ENCODE measurements around the gene SF1. TPM values are rescaled to one million over a fixed set of nuclear protein-coding genes. Genes with fewer than 3 reads are reported as not detected.
A peak's percentile ranks its signal among the peaks of the same experiment; 100 is the strongest.

SF1 gene
- total RNA-seq, 2 donors from 2014 or later: 331 to 399 TPM

- no peak overlapping the region for H3K27ac Mint-ChIP-seq
These were observed 20.6 kb downstream of the SF1 start for GRCh38 chr11:64757549-64758329.

DNA sequence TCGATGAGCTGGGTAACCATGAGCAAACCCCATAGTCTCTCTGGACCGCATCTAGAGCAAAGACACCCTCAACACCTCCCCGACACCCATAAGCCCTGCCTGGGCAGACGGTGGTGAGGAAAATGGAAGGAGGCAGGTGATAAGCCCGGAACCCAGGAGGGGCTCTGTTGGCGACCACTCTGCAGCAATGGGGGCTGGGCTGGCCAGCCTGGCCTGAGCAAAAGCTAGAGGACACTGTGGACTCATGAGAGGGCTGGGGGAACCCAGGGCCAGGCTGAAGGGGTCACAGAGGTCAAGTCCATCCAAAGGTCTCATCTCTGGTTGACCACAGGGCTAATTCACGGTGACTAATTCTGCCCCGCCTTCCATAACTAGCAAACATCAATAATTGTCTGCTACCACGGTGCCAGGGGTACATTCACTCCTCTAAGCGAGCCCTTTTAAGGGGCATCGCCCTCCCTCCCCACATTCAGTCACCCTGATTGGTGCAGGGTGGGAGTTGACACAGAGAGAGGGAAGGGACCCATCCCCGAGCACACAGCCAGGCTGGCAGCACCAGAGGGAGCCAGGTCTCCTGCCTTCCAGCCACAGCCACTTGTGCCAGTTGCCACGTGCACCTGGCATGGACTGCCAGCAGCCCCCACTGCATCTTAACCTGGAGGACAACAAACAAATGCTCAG lies 22.5 kb downstream of the SF1 start:
- DNase-seq: peak; percentile 41
- Histone ChIP-seq H3K9ac (ENCODE audit: extremely low read depth, low read length, poor library complexity, severe bottlenecking) (no peak overlapping the region), H3K4me3 (ENCODE audit: low read length) (no peak overlapping the region), H3K27ac (ENCODE audit: low read depth, low read length) (no peak overlapping the region), H3K36me3 (ENCODE audit: control insufficient read depth, insufficient read depth, low read length) (no peaks in the 10 kb centered on the region), H3K4me1 (ENCODE audit: control insufficient read depth, insufficient read depth, low read length) (peaks cover 3% of the 10 kb centered on the region), H3K9me3 (ENCODE audit: control insufficient read depth, low read length) (no peaks in the 10 kb centered on the region), H3K27me3 (ENCODE audit: control insufficient read depth, insufficient read depth, low read length, poor library complexity, severe bottlenecking) (no peaks in the 10 kb centered on the region)
- Mint-ChIP-seq H3K27me3 (ENCODE audit: insufficient read depth) (no peaks in the 10 kb centered on the region), H3K9me3 (no peaks in the 10 kb centered on the region), H3K27ac (no peak overlapping the region), H3K4me1 (peaks cover 10% of the 10 kb centered on the region), H3K36me3 (ENCODE audit: low read depth) (no peaks in the 10 kb centered on the region), H3K4me3 (no peak overlapping the region)
- TF ChIP-seq CTCF (conservative IDR thresholded peaks at IDR 0.05): no peak
- WGBS, 2 experiments (ENCODE audit: insufficient coverage in 1 of 2, insufficient read length in 1 of 2): 92 to 97% methylated on average over 3 to 13 of the region's 13 CpGs

More at GRCh38 chr11:64757549-64758329, 20.6 kb downstream of the SF1 start:
- 86 to 89% methylated on average over 14 to 19 of the region's 19 CpGs for WGBS, 2 experiments (ENCODE audit: insufficient coverage in 1 of 2, insufficient read length in 1 of 2)
- no peaks in the 10 kb centered on the region for H3K27me3 Mint-ChIP-seq (ENCODE audit: insufficient read depth)
- no peak overlapping the region for H3K27ac ChIP-seq (ENCODE audit: low read depth, low read length)
- peaks cover 8% of the 10 kb centered on the region for H3K36me3 Mint-ChIP-seq (ENCODE audit: low read depth)
- H3K9me3 Mint-ChIP-seq: no peaks in the 10 kb centered on the region
- H3K36me3 ChIP-seq (ENCODE audit: control insufficient read depth, insufficient read depth, low read length): peaks cover 7% of the 10 kb centered on the region
- H3K9ac ChIP-seq (ENCODE audit: extremely low read depth, low read length, poor library complexity, severe bottlenecking): no peak overlapping the region
- H3K4me1 Mint-ChIP-seq: peaks cover 17% of the 10 kb centered on the region
- no peaks in the 10 kb centered on the region for H3K27me3 ChIP-seq (ENCODE audit: control insufficient read depth, insufficient read depth, low read length, poor library complexity, severe bottlenecking)
- no peak overlapping the region for H3K4me3 Mint-ChIP-seq
- no peaks in the 10 kb centered on the region for H3K9me3 ChIP-seq (ENCODE audit: control insufficient read depth, low read length)
- peak; percentile 40 for DNase-seq
- no peak for TF ChIP-seq CTCF (conservative IDR thresholded peaks at IDR 0.05)
- H3K4me3 ChIP-seq (ENCODE audit: low read length): no peak overlapping the region
- H3K4me1 ChIP-seq (ENCODE audit: control insufficient read depth, insufficient read depth, low read length): peaks cover 3% of the 10 kb centered on the region

GRCh38 chr11:64754919-64755662 lies 23.3 kb downstream of the SF1 start:
- Histone ChIP-seq H3K27ac (ENCODE audit: low read depth, low read length) (no peak overlapping the region), H3K27me3 (ENCODE audit: control insufficient read depth, insufficient read depth, low read length, poor library complexity, severe bottlenecking) (no peaks in the 10 kb centered on the region), H3K4me1 (ENCODE audit: control insufficient read depth, insufficient read depth, low read length) (peaks cover 2% of the 10 kb centered on the region), H3K4me3 (ENCODE audit: low read length) (no peak overlapping the region), H3K36me3 (ENCODE audit: control insufficient read depth, insufficient read depth, low read length) (no peaks in the 10 kb centered on the region), H3K9ac (ENCODE audit: extremely low read depth, low read length, poor library complexity, severe bottlenecking) (no peak overlapping the region), H3K9me3 (ENCODE audit: control insufficient read depth, low read length) (no peaks in the 10 kb centered on the region)
- Mint-ChIP-seq H3K9me3 (no peaks in the 10 kb centered on the region), H3K27ac (no peak overlapping the region), H3K4me3 (no peak overlapping the region), H3K4me1 (peaks cover 8% of the 10 kb centered on the region), H3K27me3 (ENCODE audit: insufficient read depth) (no peaks in the 10 kb centered on the region), H3K36me3 (ENCODE audit: low read depth) (no peaks in the 10 kb centered on the region)
- no peak for DNase-seq
- no peak for TF ChIP-seq CTCF (conservative IDR thresholded peaks at IDR 0.05)
- WGBS, 2 experiments (ENCODE audit: insufficient coverage in 1 of 2, insufficient read length in 1 of 2): 92 to 93% methylated on average over 21 of the region's 21 CpGs

Data from endodermal cell (in vitro differentiated cells).